Measurements from ENCODE around the gene PTPRZ1. TPM values are rescaled to one million over a fixed set of nuclear protein-coding genes. Genes with fewer than 3 reads are reported as not detected.

PTPRZ1 gene
- polyA plus RNA-seq, 3 donors, result not detected

DNA sequence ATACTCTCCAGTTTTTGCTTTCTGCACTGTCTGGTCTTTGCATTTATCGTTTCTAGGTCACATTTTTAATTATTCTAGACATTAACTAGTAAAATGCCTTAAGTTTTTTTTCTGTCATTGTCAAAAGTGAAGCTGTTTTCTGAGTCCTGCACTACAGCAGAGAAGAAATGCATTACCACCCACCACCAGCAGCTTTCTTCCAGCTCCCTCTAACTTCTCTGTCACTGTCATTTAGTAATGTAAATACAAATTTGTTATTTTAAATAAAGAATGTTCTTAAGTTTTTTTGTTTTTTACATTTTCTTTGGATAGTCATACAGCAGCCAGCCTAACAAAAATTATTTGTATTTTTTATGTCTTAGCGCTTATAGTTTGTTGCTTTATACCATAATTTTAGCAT, 18.8 kb downstream of the PTPRZ1 start:
- H3K4me3 Mint-ChIP-seq, result no peak overlapping the region
- H3K9me3 Mint-ChIP-seq, result peaks cover 0 to 3% (median 0%) of the 10 kb centered on the region in 7 donors
- H3K36me3 Mint-ChIP-seq, result no peaks in the 10 kb centered on the region
- H3K27ac ChIP-seq (ENCODE audit: low read depth in 1 of 2, low read length in 2 of 2), result no peak overlapping the region
- H3K4me2 ChIP-seq (replicated peaks; ENCODE audit: extremely low read depth, low read length, poor library complexity, severe bottlenecking), result no peak overlapping the region
- TF ChIP-seq, protein P1, sequence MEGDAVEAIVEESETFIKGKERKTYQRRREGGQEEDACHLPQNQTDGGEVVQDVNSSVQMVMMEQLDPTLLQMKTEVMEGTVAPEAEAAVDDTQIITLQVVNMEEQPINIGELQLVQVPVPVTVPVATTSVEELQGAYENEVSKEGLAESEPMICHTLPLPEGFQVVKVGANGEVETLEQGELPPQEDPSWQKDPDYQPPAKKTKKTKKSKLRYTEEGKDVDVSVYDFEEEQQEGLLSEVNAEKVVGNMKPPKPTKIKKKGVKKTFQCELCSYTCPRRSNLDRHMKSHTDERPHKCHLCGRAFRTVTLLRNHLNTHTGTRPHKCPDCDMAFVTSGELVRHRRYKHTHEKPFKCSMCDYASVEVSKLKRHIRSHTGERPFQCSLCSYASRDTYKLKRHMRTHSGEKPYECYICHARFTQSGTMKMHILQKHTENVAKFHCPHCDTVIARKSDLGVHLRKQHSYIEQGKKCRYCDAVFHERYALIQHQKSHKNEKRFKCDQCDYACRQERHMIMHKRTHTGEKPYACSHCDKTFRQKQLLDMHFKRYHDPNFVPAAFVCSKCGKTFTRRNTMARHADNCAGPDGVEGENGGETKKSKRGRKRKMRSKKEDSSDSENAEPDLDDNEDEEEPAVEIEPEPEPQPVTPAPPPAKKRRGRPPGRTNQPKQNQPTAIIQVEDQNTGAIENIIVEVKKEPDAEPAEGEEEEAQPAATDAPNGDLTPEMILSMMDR (IDR thresholded peaks at IDR 0.05), result no peak
- H3K9me3 ChIP-seq (replicated peaks in 1 of 2; ENCODE audit: control insufficient read depth in 1 of 2, insufficient read depth in 1 of 2, low read length in 2 of 2), result no peaks in the 10 kb centered on the region
- no peak overlapping the region for H2AFZ ChIP-seq (ENCODE audit: insufficient read depth, low read depth, low read length, poor library complexity, severe bottlenecking)
- no peaks in the 10 kb centered on the region for H4K20me1 ChIP-seq (ENCODE audit: insufficient read depth, low read length)
- no peaks in the 10 kb centered on the region for H3K4me1 ChIP-seq (ENCODE audit: control insufficient read depth in 1 of 2, insufficient read depth in 2 of 2, low read length in 2 of 2)
- no peak overlapping the region for H3K4me3 ChIP-seq (replicated peaks in 1 of 3; ENCODE audit: low read depth in 2 of 3, low read length in 3 of 3)
- H3K27me3 ChIP-seq (ENCODE audit: control insufficient read depth in 2 of 2, insufficient read depth in 2 of 2, low read length in 2 of 2), result no peaks in the 10 kb centered on the region
- H3K4me1 Mint-ChIP-seq, result no peaks in the 10 kb centered on the region
- WGBS (ENCODE audit: insufficient coverage), result no CpG with 5 or more reads among the region's 2 CpGs
- intact Hi-C loops (cut with micrococcal nuclease), result no loop called here
- H3K9ac ChIP-seq (ENCODE audit: insufficient read depth, low read length, poor library complexity, severe bottlenecking), result no peak overlapping the region
- DNase-seq, result no peak
- no peaks in the 10 kb centered on the region for H3K79me2 ChIP-seq (ENCODE audit: insufficient read depth, low read length)
- H3K27me3 Mint-ChIP-seq (ENCODE audit: low read depth in 3 of 3), result no peaks in the 10 kb centered on the region
- H3K27ac Mint-ChIP-seq, result no peak overlapping the region
- H3K36me3 ChIP-seq (replicated peaks in 1 of 2; ENCODE audit: control insufficient read depth in 1 of 2, insufficient read depth in 2 of 2, low read length in 2 of 2), result no peaks in the 10 kb centered on the region

DNA sequence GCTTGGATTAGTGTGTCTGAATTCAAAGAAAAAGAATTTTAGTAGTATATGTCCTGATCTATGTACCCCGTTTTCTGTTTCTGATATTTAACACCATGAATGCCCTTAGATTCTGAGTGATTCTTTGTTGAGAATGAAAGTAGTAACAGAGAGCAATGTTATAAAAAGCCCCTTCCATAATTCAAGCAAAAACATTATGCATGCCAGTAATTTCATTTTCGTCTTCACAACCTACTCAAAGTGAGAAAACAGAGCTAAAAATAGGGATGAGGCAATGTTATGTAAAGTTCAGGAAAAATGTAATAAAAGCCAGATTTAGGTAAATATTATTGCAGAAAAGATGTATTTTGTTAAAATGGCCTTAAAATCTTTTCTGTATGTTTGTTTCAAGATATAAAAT, 28.1 kb downstream of the PTPRZ1 start:
- intact Hi-C loops (cut with micrococcal nuclease), result no loop called here
- Histone ChIP-seq H3K4me3 (replicated peaks in 1 of 3; ENCODE audit: low read depth in 2 of 3, low read length in 3 of 3) (no peak overlapping the region), H3K27ac (ENCODE audit: low read depth in 1 of 2, low read length in 2 of 2) (no peak overlapping the region), H3K4me1 (ENCODE audit: control insufficient read depth in 1 of 2, insufficient read depth in 2 of 2, low read length in 2 of 2) (no peaks in the 10 kb centered on the region), H3K9me3 (replicated peaks in 1 of 2; ENCODE audit: control insufficient read depth in 1 of 2, insufficient read depth in 1 of 2, low read length in 2 of 2) (no peaks in the 10 kb centered on the region), H2AFZ (ENCODE audit: insufficient read depth, low read depth, low read length, poor library complexity, severe bottlenecking) (no peak overlapping the region), H4K20me1 (ENCODE audit: insufficient read depth, low read length) (no peaks in the 10 kb centered on the region), H3K79me2 (ENCODE audit: insufficient read depth, low read length) (no peaks in the 10 kb centered on the region), H3K4me2 (replicated peaks; ENCODE audit: extremely low read depth, low read length, poor library complexity, severe bottlenecking) (no peak overlapping the region), H3K9ac (ENCODE audit: insufficient read depth, low read length, poor library complexity, severe bottlenecking) (no peak overlapping the region), H3K36me3 (replicated peaks in 1 of 2; ENCODE audit: control insufficient read depth in 1 of 2, insufficient read depth in 2 of 2, low read length in 2 of 2) (no peaks in the 10 kb centered on the region), H3K27me3 (ENCODE audit: control insufficient read depth in 2 of 2, insufficient read depth in 2 of 2, low read length in 2 of 2) (no peaks in the 10 kb centered on the region)
- Mint-ChIP-seq H3K4me3 (no peak overlapping the region), H3K27me3 (ENCODE audit: low read depth in 3 of 3) (peaks cover 0 to 2% (median 2%) of the 10 kb centered on the region in 3 donors), H3K4me1 (no peaks in the 10 kb centered on the region), H3K36me3 (no peaks in the 10 kb centered on the region), H3K9me3 (peaks cover 0 to 3% (median 0%) of the 10 kb centered on the region in 7 donors), H3K27ac (no peak overlapping the region)
- no CpG with 5 or more reads among the region's 2 CpGs for WGBS (ENCODE audit: insufficient coverage)
- TF ChIP-seq, protein P1 (IDR thresholded peaks at IDR 0.05), result no peak
- DNase-seq, result no peak

Measured in CD14-positive monocyte (primary cell).